MCF 10A (cell line): ENCODE measurements around the gene PRELP. TPM values are rescaled to one million over a fixed set of nuclear protein-coding genes. Genes with fewer than 3 reads are reported as not detected.

Experiments used
- BruUV-seq: library from RNA; stranded (reverse); fragments of 400-500 nt; replicated peaks from 2 replicates; lab custom pipeline; 2021; lab: Mats Ljungman, UMichigan
- CTCF ChIA-PET: fragments of 300-600 bp; sonication (Branson Sonifier 250); formaldehyde crosslinking; extraction: SDS; loops from one replicate; lab custom pipeline; 2021; ENCODE audit warnings: antibody characterized with exemption, inconsistent platforms; lab: Yijun Ruan, JAX
- POLR2A ChIA-PET: fragments of 300-600, 350-650 bp; sonication (Branson Sonifier 250); formaldehyde crosslinking; extraction: SDS; loops from one replicate; lab custom pipeline; 2020; ENCODE audit warnings: antibody characterized with exemption, inconsistent platforms; lab: Yijun Ruan, JAX
- DNase-seq: peaks from one replicate; pipeline ENCODE4 v3.0.0-alpha.2; 2018; ENCODE audit not compliant: unreplicated experiment
- H3K27ac Mint-ChIP-seq: one replicate; pipeline ENCODE4 v1.8.0; 2022; ENCODE audit warnings: mild to moderate bottlenecking, low read depth, mixed read lengths; ENCODE audit not compliant: unreplicated experiment
- H3K27me3 Mint-ChIP-seq: one replicate; pipeline ENCODE4 v1.8.0; 2022; ENCODE audit warnings: mixed read lengths; ENCODE audit not compliant: insufficient read depth, unreplicated experiment
- H3K36me3 Mint-ChIP-seq: one replicate; pipeline ENCODE4 v1.8.0; 2022; ENCODE audit warnings: mild to moderate bottlenecking, moderate library complexity, mixed read lengths; ENCODE audit not compliant: insufficient read depth, unreplicated experiment
- H3K4me1 Mint-ChIP-seq: one replicate; pipeline ENCODE4 v1.8.0; 2022; ENCODE audit warnings: mixed read lengths; ENCODE audit not compliant: insufficient read depth, unreplicated experiment
- H3K4me3 Mint-ChIP-seq: one replicate; pipeline ENCODE4 v1.8.0; 2022; ENCODE audit warnings: mild to moderate bottlenecking, moderate library complexity, mixed read lengths; ENCODE audit not compliant: unreplicated experiment
- H3K9me3 Mint-ChIP-seq: one replicate; pipeline ENCODE4 v1.8.0; 2022; ENCODE audit warnings: mixed read lengths; ENCODE audit not compliant: unreplicated experiment
- CTCF ChIP-seq: fragments of 200-600 bp; IDR thresholded peaks from one replicate; pipeline ENCODE4 v1.8.0; 2022; ENCODE audit warnings: antibody characterized with exemption, mild to moderate bottlenecking; ENCODE audit not compliant: unreplicated experiment
- intact Hi-C: fragments of 100-400 bp; cut with micrococcal nuclease; formaldehyde crosslinking; loops from 2 replicates; pipeline ENCODE4 v1.14.1; 2022
- total RNA-seq: library from RNA; stranded (reverse); gene quantifications from 2 replicates; pipeline ENCODE4 v1.2.3, GENCODE V29; 2022

PRELP gene
- total RNA-seq, 1 experiment from 2014 or later, result not detected

GRCh38 chr1:203481196-203481595 lies 5.6 kb downstream of the PRELP start:
- ChIA-PET POLR2A (interaction anchor here (0.7 to 1.8 kb wide), 5 partner anchors 18 to 185 kb away, joined by 3 to 8 read pairs (median 5); no protein-coding TSS in a partner anchor), CTCF (interaction anchor here (0.6 to 38.6 kb wide), 7 partner anchors 15 to 883 kb away, joined by 3 to 981 read pairs (median 6); no protein-coding TSS in a partner anchor)
- Mint-ChIP-seq H3K36me3 (no peaks in the 10 kb centered on the region), H3K4me3 (no peak overlapping the region), H3K27me3 (peaks cover 15% of the 10 kb centered on the region), H3K27ac (no peak overlapping the region), H3K9me3 (no peaks in the 10 kb centered on the region), H3K4me1 (peaks cover 15% of the 10 kb centered on the region)
- no peak for DNase-seq
- BruUV-seq, result no TSS peak
- intact Hi-C loops, result loop anchor here (2.0 kb wide), 1 partner anchor 18 kb away; no protein-coding TSS in a partner anchor
- no peak for TF ChIP-seq CTCF

GRCh38 chr1:203486618-203487370 lies 11.2 kb downstream of the PRELP start:
- H3K4me3 Mint-ChIP-seq, result peak overlapping the region; percentile 66
- H3K27ac Mint-ChIP-seq, result peak overlapping the region; percentile 26
- H3K27me3 Mint-ChIP-seq, result peaks cover 7% of the 10 kb centered on the region
- DNase-seq, result no peak
- no peak for TF ChIP-seq CTCF
- CTCF ChIA-PET, result interaction anchor here (0.6 to 38.6 kb wide), 34 partner anchors 10 to 610 kb away, joined by 3 to 981 read pairs (median 7); partner anchors contain the start of genes FMOD and PRELP
- no peaks in the 10 kb centered on the region for H3K9me3 Mint-ChIP-seq
- POLR2A ChIA-PET, result interaction anchor here (0.9 to 1.8 kb wide), 3 partner anchors 147 to 188 kb away, joined by 3 to 4 read pairs (median 4); no protein-coding TSS in a partner anchor
- peaks cover 6% of the 10 kb centered on the region for H3K4me1 Mint-ChIP-seq
- H3K36me3 Mint-ChIP-seq, result no peaks in the 10 kb centered on the region
- no TSS peak for BruUV-seq
- intact Hi-C loops, result loop anchor here (1.0 to 5.0 kb wide), 4 partner anchors 44 to 213 kb away; no protein-coding TSS in a partner anchor

- POLR2A ChIA-PET, result interaction anchor here (0.8 to 1.8 kb wide), 5 partner anchors 24 to 152 kb away, joined by 3 to 5 read pairs (median 4); no protein-coding TSS in a partner anchor
- peaks cover 6% of the 10 kb centered on the region for H3K4me1 Mint-ChIP-seq
- BruUV-seq, result no TSS peak
- no peak for TF ChIP-seq CTCF
- no peaks in the 10 kb centered on the region for H3K36me3 Mint-ChIP-seq
- peaks cover 13% of the 10 kb centered on the region for H3K27me3 Mint-ChIP-seq
- CTCF ChIA-PET, result interaction anchor here (0.5 to 38.6 kb wide), 81 partner anchors 8 to 1684 kb away, joined by 3 to 981 read pairs (median 5); partner anchors contain the start of genes KISS1, LAX1 and PRELP
- DNase-seq, result no peak
- no peaks in the 10 kb centered on the region for H3K9me3 Mint-ChIP-seq
- no peak overlapping the region for H3K27ac Mint-ChIP-seq
- intact Hi-C loops, result loop anchor here (5.0 kb wide), 1 partner anchor 46 kb away; no protein-coding TSS in a partner anchor
- H3K4me3 Mint-ChIP-seq, result no peak overlapping the region
Observed at GRCh38 chr1:203488539-203488938, 12.9 kb downstream of the PRELP start.

- intact Hi-C loops, result no loop called here
- no TSS peak for BruUV-seq
- Mint-ChIP-seq H3K9me3 (no peaks in the 10 kb centered on the region), H3K36me3 (no peaks in the 10 kb centered on the region), H3K4me1 (peaks cover 6% of the 10 kb centered on the region), H3K4me3 (no peak overlapping the region), H3K27me3 (peaks cover 13% of the 10 kb centered on the region), H3K27ac (no peak overlapping the region)
- DNase-seq, result no peak
- ChIA-PET POLR2A (interaction anchor here (0.7 kb wide), 1 partner anchor 60 kb away, joined by 4 read pairs; no protein-coding TSS in a partner anchor), CTCF (interaction anchor here (0.7 to 38.6 kb wide), 11 partner anchors 9 to 1731 kb away, joined by 3 to 981 read pairs (median 5); partner anchors contain the start of genes ATP2B4 and PRELP)
- no peak for TF ChIP-seq CTCF
Observed at GRCh38 chr1:203490607-203491006, 15.0 kb downstream of the PRELP start.
